Measurements from ENCODE around the gene ECEL1. TPM values are rescaled to one million over a fixed set of nuclear protein-coding genes. Genes with fewer than 3 reads are reported as not detected.

The ECEL1 gene
- total and polyA plus RNA-seq, 12 donors, result 3.9 to 31.7 (median 7.3) TPM

GRCh38 chr2:232492963-232493700, 5.5 kb upstream of the ECEL1 start:
- no peak for TF ChIP-seq CTCF (IDR thresholded peaks at IDR 0.05)
- TF ChIP-seq POLR2A (IDR thresholded peaks at IDR 0.05), result no peak
- H3K9me3 ChIP-seq (replicated peaks in 1 of 3), result no peaks in the 10 kb centered on the region
- intact Hi-C loops (cut with DNase I), result no loop called here
- H3K27ac ChIP-seq, result no peak overlapping the region
- no peak for DNase-seq
- 86 to 90% (median 88%) methylated on average over 14 to 24 of the region's 24 CpGs for WGBS, 4 donors
- no peaks in the 10 kb centered on the region for H3K4me1 ChIP-seq (replicated peaks in 1 of 2)
- H3K27me3 ChIP-seq, result peaks cover 5% of the 10 kb centered on the region
- no peak overlapping the region for H3K4me3 ChIP-seq
- no peaks in the 10 kb centered on the region for H3K36me3 ChIP-seq (replicated peaks in 1 of 2)

- H3K9me3 ChIP-seq (replicated peaks in 1 of 3), result no peaks in the 10 kb centered on the region
- WGBS, 4 donors, result 75 to 82% (median 80%) methylated on average over 8 of the region's 8 CpGs
- no peak for TF ChIP-seq POLR2A (IDR thresholded peaks at IDR 0.05)
- TF ChIP-seq CTCF (IDR thresholded peaks at IDR 0.05), result no peak
- H3K4me3 ChIP-seq, result no peak overlapping the region
- peaks cover 10% of the 10 kb centered on the region for H3K27me3 ChIP-seq
- no peak overlapping the region for H3K27ac ChIP-seq
- DNase-seq, result no peak
- H3K36me3 ChIP-seq (replicated peaks in 1 of 2), result no peaks in the 10 kb centered on the region
- H3K4me1 ChIP-seq (replicated peaks in 1 of 2), result peaks cover 0 to under 1% of the 10 kb centered on the region in 2 donors
- intact Hi-C loops (cut with DNase I), result no loop called here
These were observed 4.7 kb upstream of the ECEL1 start for GRCh38 chr2:232492236-232492848.

- WGBS, 4 donors, result 87 to 94% (median 91%) methylated on average over 10 to 12 of the region's 12 CpGs
- no peak overlapping the region for H3K4me3 ChIP-seq
- TF ChIP-seq POLR2A (IDR thresholded peaks at IDR 0.05) (no peak), CTCF (IDR thresholded peaks at IDR 0.05) (no peak)
- H3K27me3 ChIP-seq, result peaks cover 20% of the 10 kb centered on the region
- H3K9me3 ChIP-seq (replicated peaks in 1 of 3), result no peaks in the 10 kb centered on the region
- peaks cover 0 to 7% of the 10 kb centered on the region in 2 donors for H3K4me1 ChIP-seq (replicated peaks in 1 of 2)
- H3K27ac ChIP-seq, result no peak overlapping the region
- DNase-seq, result peak in 1 of 7 donors; percentile 4
- no peaks in the 10 kb centered on the region for H3K36me3 ChIP-seq (replicated peaks in 1 of 2)
- intact Hi-C loops (cut with DNase I), result no loop called here
These were observed 3.6 kb upstream of the ECEL1 start for GRCh38 chr2:232491139-232491780.
